Smooth muscle cell (in vitro differentiated cells): ENCODE data around the gene MGAT5B. TPM values are rescaled to one million over a fixed set of nuclear protein-coding genes. Genes with fewer than 3 reads are reported as not detected.

Experiments
- DNase-seq: peaks from one replicate; lab custom pipeline; 2025; ENCODE audit not compliant: unreplicated experiment; lab: John Stamatoyannopoulos, UW
- H2AFZ ChIP-seq: fragments of 200-600 bp; sonication (generic); 2 replicates; pipeline ENCODE4 v1.6.0; 2016; ENCODE audit warnings: antibody characterized with exemption, low read depth, mild to moderate bottlenecking
- H3F3A ChIP-seq: fragments of 200-600 bp; sonication (generic); 2 replicates; pipeline ENCODE4 v1.6.0; 2017; ENCODE audit warnings: antibody characterized with exemption, low read depth
- H3K27ac ChIP-seq: fragments of 200-600 bp; sonication (generic); 2 replicates; pipeline ENCODE4 v1.5.1; 2016; ENCODE audit warnings: low read depth, mild to moderate bottlenecking
- H3K27me3 ChIP-seq: fragments of 200-600 bp; sonication (generic); 2 replicates; pipeline ENCODE4 v1.6.1; 2016; ENCODE audit warnings: low read depth, mild to moderate bottlenecking
- H3K36me3 ChIP-seq: fragments of 200-600 bp; sonication (generic); 2 replicates; pipeline ENCODE4 v1.5.1; 2016; ENCODE audit warnings: low read depth
- H3K4me1 ChIP-seq: fragments of 200-600 bp; sonication (generic); 2 replicates; pipeline ENCODE4 v1.5.1; 2016; ENCODE audit warnings: low read depth
- H3K4me2 ChIP-seq: fragments of 200-600 bp; sonication (generic); 2 replicates; pipeline ENCODE4 v1.6.0; 2016; ENCODE audit warnings: mild to moderate bottlenecking
- H3K4me3 ChIP-seq: fragments of 200-600 bp; sonication (generic); 2 replicates; pipeline ENCODE4 v1.5.1; 2016; ENCODE audit warnings: mild to moderate bottlenecking
- H3K79me2 ChIP-seq: fragments of 200-600 bp; sonication (generic); 2 replicates; pipeline ENCODE4 v1.6.0; 2016; ENCODE audit warnings: low read depth, mild to moderate bottlenecking
- H3K9ac ChIP-seq: fragments of 200-600 bp; sonication (generic); 2 replicates; pipeline ENCODE4 v1.6.0; 2016; ENCODE audit warnings: low read depth
- H3K9me3 ChIP-seq: fragments of 200-600 bp; sonication (generic); replicated peaks from 2 replicates; pipeline ENCODE4 v1.5.1; 2016; ENCODE audit warnings: low read depth
- H4K20me1 ChIP-seq: fragments of 200-600 bp; sonication (generic); 2 replicates; pipeline ENCODE4 v1.6.0; 2016; ENCODE audit warnings: low read depth
- CTCF ChIP-seq: fragments of 200-600 bp; sonication (generic); IDR thresholded peaks from 2 replicates; pipeline ENCODE4 v1.5.1; 2017; ENCODE audit warnings: borderline replicate concordance, mild to moderate bottlenecking, antibody characterized with exemption; ENCODE audit not compliant: insufficient read depth, poor library complexity, severe bottlenecking
- WGBS: methylation state at CpG from one replicate; pipeline ENCODE4 v1.1.7; 2016; ENCODE audit warnings: low lambda C conversion rate; 5-methylcytosine and 5-hydroxymethylcytosine counted together
- polyA plus RNA-seq: library from polyadenylated mRNA; unstranded; fragments of >200 nt; fragmentation: Nextera tagmentation; extraction: Ambion mirVana; gene quantifications from 2 replicates; pipeline ENCODE4 v1.2.1, GENCODE V29; 2016
- total RNA-seq: library from RNA; depleted of rRNA; stranded (reverse); fragments of >200 nt; gene quantifications from 2 replicates; pipeline ENCODE4 v1.2.3, GENCODE V29; 2014

Gene MGAT5B
- total and polyA plus RNA-seq, 2 experiments from 2014 or later: 0.78 to 7.6 TPM

- TF ChIP-seq CTCF: no peak
- peaks cover 12% of the 10 kb centered on the region for H3K27me3 ChIP-seq
- no peaks in the 10 kb centered on the region for H3K79me2 ChIP-seq
- no peak for DNase-seq
- H3K4me2 ChIP-seq: no peak overlapping the region
- no peak overlapping the region for H3K27ac ChIP-seq
- no peak overlapping the region for H2AFZ ChIP-seq
- H3K36me3 ChIP-seq: no peaks in the 10 kb centered on the region
- H3K4me1 ChIP-seq: no peaks in the 10 kb centered on the region
- no peaks in the 10 kb centered on the region for H4K20me1 ChIP-seq
- H3K9me3 ChIP-seq: no peaks in the 10 kb centered on the region
- WGBS: 92% methylated on average over 28 of the region's 28 CpGs
- H3K4me3 ChIP-seq: no peak overlapping the region
- no peak overlapping the region for H3K9ac ChIP-seq
- no peaks in the 10 kb centered on the region for H3F3A ChIP-seq
Observed at GRCh38 chr17:76915840-76916510, 47.8 kb downstream of the MGAT5B start.

DNA sequence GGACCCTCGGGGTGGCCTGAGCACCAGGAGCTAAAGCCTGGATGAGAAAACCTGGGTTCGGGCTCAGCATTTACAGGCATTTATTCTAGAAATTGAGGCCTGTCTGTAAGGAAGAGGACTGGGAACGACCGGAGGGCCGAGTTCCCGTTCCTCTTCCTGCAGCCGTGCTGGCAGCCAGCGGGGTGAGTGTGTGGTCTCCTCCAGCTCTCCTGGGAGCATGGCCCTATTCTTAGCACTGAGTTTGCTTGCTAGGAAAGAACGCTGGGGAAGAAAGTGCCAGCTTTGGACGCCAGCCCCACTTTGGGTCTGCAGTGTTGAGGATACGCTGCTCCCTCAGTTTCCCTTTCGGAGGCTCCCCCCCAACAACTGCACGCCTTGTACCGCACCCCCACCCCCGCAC, 49.6 kb downstream of the MGAT5B start:
- no peak for DNase-seq
- peaks cover 4% of the 10 kb centered on the region for H3K4me1 ChIP-seq
- no peak overlapping the region for H3K4me3 ChIP-seq
- no peaks in the 10 kb centered on the region for H3F3A ChIP-seq
- H3K36me3 ChIP-seq: no peaks in the 10 kb centered on the region
- WGBS: 89% methylated on average over 15 of the region's 15 CpGs
- no peak overlapping the region for H3K4me2 ChIP-seq
- H2AFZ ChIP-seq: no peak overlapping the region
- H3K9me3 ChIP-seq: no peaks in the 10 kb centered on the region
- H3K27ac ChIP-seq: no peak overlapping the region
- H3K27me3 ChIP-seq: peaks cover 12% of the 10 kb centered on the region
- H3K9ac ChIP-seq: no peak overlapping the region
- TF ChIP-seq CTCF: no peak
- no peaks in the 10 kb centered on the region for H4K20me1 ChIP-seq
- H3K79me2 ChIP-seq: no peaks in the 10 kb centered on the region

GRCh38 chr17:76918811-76919210, 50.6 kb downstream of the MGAT5B start:
- Histone ChIP-seq H3K9ac (no peak overlapping the region), H3F3A (no peaks in the 10 kb centered on the region), H4K20me1 (no peaks in the 10 kb centered on the region), H3K27me3 (peaks cover 12% of the 10 kb centered on the region), H3K4me1 (peaks cover 4% of the 10 kb centered on the region), H2AFZ (no peak overlapping the region), H3K27ac (no peak overlapping the region), H3K9me3 (no peaks in the 10 kb centered on the region), H3K79me2 (no peaks in the 10 kb centered on the region), H3K4me3 (no peak overlapping the region), H3K4me2 (no peak overlapping the region), H3K36me3 (no peaks in the 10 kb centered on the region)
- WGBS: 84% methylated on average over 6 of the region's 6 CpGs
- DNase-seq: no peak
- TF ChIP-seq CTCF: no peak
